Measurements from ENCODE around the gene RAC3. TPM values are rescaled to one million over a fixed set of nuclear protein-coding genes. Genes with fewer than 3 reads are reported as not detected.

Gene RAC3
- total RNA-seq, 1 experiment from 2014 or later, result 84.8 TPM

- Histone ChIP-seq H3K23me2 (ENCODE audit: insufficient read length, low read depth, low read length, poor library complexity, severe bottlenecking) (peaks cover 5% of the 10 kb centered on the region), H2BK12ac (ENCODE audit: insufficient read length, low read depth, low read length) (no peak overlapping the region), H4K5ac (ENCODE audit: insufficient read length, low read depth, low read length) (no peak overlapping the region), H3K79me1 (ENCODE audit: insufficient read depth, low read depth, low read length, poor library complexity, severe bottlenecking) (peaks cover 5% of the 10 kb centered on the region), H2BK5ac (ENCODE audit: insufficient read length, low read length) (no peak overlapping the region), H3K27ac (ENCODE audit: insufficient read length, low read depth, low read length) (no peak overlapping the region), H3K14ac (ENCODE audit: insufficient read depth, low read length) (no peak overlapping the region; the same call in 1 of the 2 replicates), H2BK120ac (ENCODE audit: low read depth, low read length, poor library complexity, severe bottlenecking) (no peak overlapping the region), H4K91ac (ENCODE audit: insufficient read length, low read depth, low read length) (no peak overlapping the region), H3K9ac (ENCODE audit: extremely low read depth, insufficient read length, low read length) (no peak overlapping the region), H3K9me3 (ENCODE audit: control insufficient read depth, low read depth, low read length) (no peaks in the 10 kb centered on the region), H2BK15ac (ENCODE audit: low read depth, low read length) (no peak overlapping the region), H3K56ac (ENCODE audit: insufficient read length, low read depth, low read length) (no peak overlapping the region), H2AFZ (ENCODE audit: low read length) (no peak overlapping the region), H2AK5ac (ENCODE audit: insufficient read length, low read length) (no peak overlapping the region), H4K8ac (replicated peaks; ENCODE audit: insufficient read length, low read depth, low read length) (no peak overlapping the region), H3K4me2 (ENCODE audit: insufficient read depth, insufficient read length, low read length) (no peak overlapping the region), H3K4ac (ENCODE audit: low read depth, low read length) (no peak overlapping the region), H3K23ac (ENCODE audit: insufficient read length, low read depth, low read length) (no peak overlapping the region), H3K79me2 (ENCODE audit: insufficient read depth, low read length) (no peaks in the 10 kb centered on the region), H2BK20ac (ENCODE audit: low read depth, low read length, poor library complexity, severe bottlenecking) (no peak overlapping the region), H3K27me3 (ENCODE audit: insufficient read depth, low read length) (no peaks in the 10 kb centered on the region), H3K4me1 (ENCODE audit: insufficient read depth, low read length) (no peaks in the 10 kb centered on the region), H4K20me1 (ENCODE audit: control insufficient read depth, insufficient read depth, insufficient read length) (no peaks in the 10 kb centered on the region), H3K18ac (ENCODE audit: insufficient read length, low read depth, low read length) (no peak overlapping the region), H3T11ph (ENCODE audit: low read length) (no peak overlapping the region)
- H3K27me3 Mint-ChIP-seq (ENCODE audit: low read depth), result no peaks in the 10 kb centered on the region; the same call in none of the 2 replicates
- peaks cover 3 to 10% (median 7%) of the 10 kb centered on the region in 3 experiments; a peak in 6 of 7 replicates for H3K36me3 Mint-ChIP-seq (ENCODE audit: insufficient read depth in 1 of 3, low read depth in 3 of 3)
- WGBS (ENCODE audit: extremely low coverage, insufficient read length, low lambda C conversion rate), result no CpG with 5 or more reads among the region's 25 CpGs
- peaks cover 0 to 2% of the 10 kb centered on the region in 2 experiments; a peak in 1 of 5 replicates for H3K9me3 Mint-ChIP-seq
- no peak for TF ChIP-seq CTCF (conservative IDR thresholded peaks at IDR 0.05)
- H3K4me1 Mint-ChIP-seq, result peaks cover 7 to 17% of the 10 kb centered on the region in 2 experiments
- H3K4me3 Mint-ChIP-seq, result peak overlapping the region in 1 of 2 experiments; percentile 62; a peak in 2 of 5 replicates
- no peak overlapping the region; a peak in 1 of 7 replicates for H3K27ac Mint-ChIP-seq
- DNase-seq, result no peak
These were observed 5.9 kb upstream of the RAC3 start for GRCh38 chr17:82025401-82026107.

Data from H9 (cell line).